ACHN (cell line): ENCODE measurements around the gene RPS19BP1.

Experiments used
- DNase-seq: peaks from one replicate; pipeline ENCODE4 v3.0.0-alpha.2; 2015
- in situ Hi-C: cut with HindIII; loops from 2 replicates; pipeline ENCODE4 v1.10.0; 2017; ENCODE audit warnings: low sequenced_read_pairs, low pct_ligation_motif_present, low pct_unique_long_range_greater_than_20kb

The RPS19BP1 gene, protein sequence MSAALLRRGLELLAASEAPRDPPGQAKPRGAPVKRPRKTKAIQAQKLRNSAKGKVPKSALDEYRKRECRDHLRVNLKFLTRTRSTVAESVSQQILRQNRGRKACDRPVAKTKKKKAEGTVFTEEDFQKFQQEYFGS

DNA sequence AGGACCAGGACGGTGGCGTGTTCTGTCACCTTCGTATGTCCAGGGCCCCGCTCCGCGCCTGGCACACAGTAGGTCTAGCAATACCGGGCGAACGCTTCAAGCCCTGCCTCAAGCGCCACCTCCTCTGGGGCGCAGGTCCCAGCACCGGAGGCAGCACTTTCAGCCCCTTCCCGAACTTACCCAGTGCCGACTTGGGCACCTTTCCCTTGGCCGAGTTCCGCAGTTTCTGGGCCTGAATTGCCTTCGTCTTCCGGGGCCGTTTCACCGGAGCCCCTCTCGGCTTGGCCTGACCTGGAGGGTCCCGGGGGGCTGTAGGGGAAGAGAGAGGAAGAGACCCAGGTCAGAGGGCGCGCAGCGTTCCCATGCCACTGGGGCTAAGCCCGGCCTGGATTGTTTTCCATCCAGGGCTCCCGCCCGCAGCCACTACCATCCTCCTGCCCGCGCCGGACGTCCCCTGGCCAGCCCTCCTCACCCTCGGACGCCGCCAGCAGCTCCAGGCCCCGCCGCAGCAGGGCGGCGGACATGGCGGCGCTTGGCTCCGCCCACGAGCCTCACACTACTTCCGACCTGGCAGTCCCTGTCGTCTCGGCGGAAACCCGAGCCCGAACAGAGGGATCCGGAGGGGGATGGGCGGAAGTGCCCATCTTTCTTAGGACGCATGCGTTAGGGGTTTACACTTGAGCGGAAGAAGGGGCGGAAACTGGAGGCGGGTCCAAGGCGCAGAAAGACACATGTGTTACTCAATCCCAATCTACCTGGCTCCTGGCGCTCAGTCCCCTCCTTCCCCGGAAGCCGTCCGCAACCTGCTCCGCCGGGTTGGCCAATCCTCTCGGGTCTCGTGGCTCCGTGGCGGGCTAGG is at the start of gene RPS19BP1:
RPS19BP1 (minus strand) TSS at position 534 of the 859 bp plus-strand sequence; CDS start at position 524, 10 bp downstream.
- peak; percentile 98 for DNase-seq
- in situ Hi-C loops, result no loop called here

DNA sequence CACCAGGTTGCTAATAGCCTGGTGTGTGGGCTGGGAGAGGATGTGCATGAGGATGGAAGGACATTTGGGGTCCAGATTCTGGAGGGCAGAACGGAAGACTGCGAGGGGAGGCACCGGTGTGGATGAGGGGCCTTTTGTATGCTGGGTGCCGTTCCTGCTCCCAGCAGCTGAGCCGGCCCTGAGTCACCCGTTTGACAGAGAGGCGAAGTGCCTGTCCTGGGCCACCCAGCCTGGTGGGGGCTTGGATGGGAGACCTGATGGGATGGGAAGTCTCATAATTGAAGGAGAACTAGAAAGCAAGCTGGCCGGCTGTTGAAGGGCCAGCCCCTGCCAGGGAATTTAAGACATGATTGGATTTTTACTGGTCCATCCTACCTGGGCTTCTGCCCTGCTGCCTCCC is 48.8 kb upstream of the RPS19BP1 start:
- DNase-seq, result no peak
- in situ Hi-C loops, result no loop called here

DNA sequence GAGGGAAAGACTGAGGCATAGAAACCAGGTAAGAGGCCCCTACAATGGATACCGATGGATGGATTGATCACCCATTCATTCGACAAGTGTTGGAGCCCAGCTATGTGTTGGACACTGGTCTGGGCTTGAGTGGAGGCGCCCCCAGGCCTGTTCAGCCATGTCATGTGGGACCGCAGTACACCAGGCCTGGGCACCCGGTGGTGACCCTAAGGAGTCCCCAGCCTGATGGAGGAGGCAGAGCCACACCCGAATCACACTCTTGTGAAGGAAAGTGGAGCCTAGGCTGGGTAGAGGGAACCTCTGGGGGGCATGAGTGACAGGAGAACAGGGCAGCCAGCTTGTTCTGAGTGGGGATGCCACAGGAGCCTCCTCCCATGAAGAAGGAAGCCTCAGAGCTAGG is 48.2 kb upstream of the RPS19BP1 start:
- no peak for DNase-seq

DNA sequence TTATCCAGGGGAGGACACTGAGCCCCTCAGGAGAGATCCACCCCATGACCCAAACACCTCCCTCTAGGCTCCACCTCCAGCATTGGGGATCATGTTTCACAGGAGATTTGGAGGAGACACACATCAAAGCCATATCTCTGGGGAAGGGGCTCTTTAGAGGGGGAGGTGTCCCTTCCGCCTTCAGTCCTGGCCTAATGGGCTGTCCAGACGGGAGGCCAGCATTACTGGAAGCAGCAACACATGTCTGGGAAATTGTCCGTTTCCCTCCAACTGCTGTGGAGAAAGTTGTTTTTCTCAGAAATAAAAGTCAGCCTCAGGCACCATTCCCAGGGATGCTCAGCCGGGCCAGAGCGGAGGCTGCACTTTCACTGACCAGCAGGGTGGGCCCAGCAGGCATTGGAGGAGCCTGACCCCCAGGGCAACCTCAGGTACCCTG is 47.5 kb upstream of the RPS19BP1 start:
- in situ Hi-C loops, result no loop called here
- no peak for DNase-seq

More for the DNA sequence above, 48.2 kb upstream of the RPS19BP1 start:
- in situ Hi-C loops, result no loop called here

DNA sequence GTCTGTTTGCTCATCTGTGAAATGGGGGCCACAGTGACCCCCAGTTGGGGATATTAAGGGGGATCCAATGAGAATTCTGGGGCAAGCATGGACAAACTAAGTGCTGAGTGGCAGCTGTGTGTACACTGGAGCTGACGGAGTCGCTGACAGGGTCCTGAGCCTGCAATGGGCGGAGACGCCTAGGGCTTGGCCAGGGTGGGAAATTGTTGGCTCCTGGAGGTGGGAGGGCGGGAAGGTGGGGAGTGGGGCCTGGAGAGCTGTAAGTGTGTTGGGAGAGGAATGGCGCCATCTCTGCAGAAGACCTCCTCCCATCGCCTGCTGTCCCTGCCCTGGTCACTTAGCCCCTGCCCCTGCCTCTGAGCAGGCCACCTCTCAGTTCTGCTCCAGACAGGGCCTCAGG is 45.4 kb upstream of the RPS19BP1 start:
- in situ Hi-C loops, result no loop called here
- DNase-seq, result no peak

DNA sequence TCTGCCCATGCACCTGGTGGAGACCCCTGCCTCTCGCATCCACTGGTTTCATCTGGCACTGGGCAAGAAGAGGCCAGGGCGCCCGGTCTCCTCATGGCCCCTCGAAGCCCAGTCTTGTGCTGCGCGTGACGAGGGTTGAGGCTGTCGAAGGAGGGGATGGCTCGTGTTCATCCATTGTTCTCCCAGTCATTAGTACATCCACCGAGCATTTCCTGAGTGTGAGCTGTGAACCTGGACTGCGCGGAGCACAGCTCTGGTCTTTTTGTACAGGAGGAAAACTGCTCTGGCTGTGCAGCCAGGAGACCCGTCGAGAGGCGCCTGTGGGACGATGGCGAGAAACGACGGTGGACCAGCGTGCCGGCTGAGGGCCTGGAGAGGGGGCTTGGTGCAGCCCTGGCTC is 44.8 kb upstream of the RPS19BP1 start:
- no peak for DNase-seq
- in situ Hi-C loops, result no loop called here

DNA sequence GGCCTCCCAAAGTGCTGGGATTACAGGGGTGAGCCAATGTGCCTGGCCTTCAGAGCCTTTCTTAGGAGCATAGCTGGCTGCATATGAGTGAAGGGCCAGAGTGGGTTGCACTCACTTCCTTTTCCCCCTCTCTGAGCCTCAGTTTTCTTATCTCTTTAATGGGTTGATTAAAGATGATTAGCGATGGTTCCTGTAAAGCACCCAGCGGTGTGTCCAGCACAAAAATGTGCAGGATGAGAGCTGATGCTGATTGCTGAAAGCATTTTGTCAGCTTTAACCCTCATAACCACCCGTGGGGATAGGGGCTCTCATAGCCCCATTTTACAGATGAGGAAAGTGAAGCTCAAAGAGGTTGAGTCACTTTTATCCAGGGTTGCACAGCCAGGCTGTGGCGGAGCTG is 43.5 kb upstream of the RPS19BP1 start:
- in situ Hi-C loops, result no loop called here
- DNase-seq, result no peak

DNA sequence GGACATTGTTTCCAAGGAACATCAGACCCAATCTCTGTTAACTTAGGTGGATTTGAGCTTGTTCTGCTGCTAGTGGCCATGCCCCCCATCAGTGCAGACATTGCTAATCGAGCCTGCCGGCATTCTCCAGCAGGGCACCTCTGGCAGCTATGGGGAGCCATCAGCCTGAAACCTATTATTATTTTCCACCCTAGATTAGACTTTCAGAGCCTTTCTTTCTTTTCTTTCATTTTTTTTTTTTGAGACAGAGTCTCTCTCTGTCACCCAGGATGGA is 42.9 kb upstream of the RPS19BP1 start:
- DNase-seq, result peak; percentile 8
- in situ Hi-C loops, result no loop called here

DNA sequence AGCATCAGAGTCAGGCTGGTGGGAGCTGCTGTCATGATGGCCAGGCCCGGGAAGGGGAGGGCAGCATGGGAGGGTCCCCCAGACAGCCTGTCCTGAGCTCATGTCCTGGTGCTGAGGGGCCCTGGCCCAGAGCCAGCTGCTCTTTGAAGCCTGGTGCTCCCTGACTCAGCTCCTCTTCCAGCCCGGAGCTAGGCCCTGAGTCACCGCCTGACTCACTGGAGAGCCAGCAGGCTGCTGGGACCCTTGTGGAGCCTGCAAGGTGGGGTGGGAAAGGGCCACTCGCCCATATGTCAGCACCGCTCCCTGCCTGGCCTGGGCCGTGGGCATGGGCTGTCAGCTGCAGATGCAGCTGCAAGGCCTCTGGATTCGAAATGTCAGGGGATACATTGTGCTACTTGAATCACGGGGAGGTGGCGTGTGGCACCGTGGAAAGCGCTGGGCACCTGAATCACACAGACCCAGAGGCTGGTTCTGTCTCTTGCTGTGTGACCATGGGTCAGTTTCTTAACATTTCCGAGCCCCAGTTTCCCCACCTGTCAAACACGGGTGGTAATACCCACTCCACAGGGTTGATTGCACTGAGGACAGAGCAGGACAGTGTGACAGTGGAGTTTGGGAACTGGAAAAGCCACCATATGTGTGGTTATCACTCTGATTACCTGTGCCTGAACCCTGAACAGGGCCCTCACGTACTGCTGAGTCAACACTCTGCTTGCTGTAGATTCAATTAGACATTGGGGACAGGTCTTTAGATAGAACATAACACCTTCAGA is 42.4 kb upstream of the RPS19BP1 start:
- in situ Hi-C loops, result no loop called here
- peak; percentile 93 for DNase-seq

DNA sequence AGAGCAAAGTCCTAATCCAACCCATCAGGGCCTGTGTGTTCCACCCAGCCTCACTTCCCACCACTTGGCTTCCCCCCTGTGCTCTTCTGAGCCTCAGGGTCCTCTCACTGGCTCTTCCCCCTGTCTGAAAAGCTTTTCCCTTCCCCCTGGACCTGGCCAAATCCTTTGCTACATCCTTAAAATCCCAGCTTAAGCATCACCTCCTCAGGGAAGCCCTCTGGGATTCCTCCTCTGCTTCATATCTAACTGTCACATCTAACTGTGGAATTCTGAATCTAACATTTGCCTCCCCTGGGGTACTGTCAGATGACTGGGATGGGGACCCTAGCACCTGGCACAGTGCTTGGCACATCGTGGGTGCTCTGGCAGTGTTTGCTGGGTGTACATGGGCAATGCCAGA is 39.0 kb upstream of the RPS19BP1 start:
- no peak for DNase-seq
- in situ Hi-C loops, result no loop called here

DNA sequence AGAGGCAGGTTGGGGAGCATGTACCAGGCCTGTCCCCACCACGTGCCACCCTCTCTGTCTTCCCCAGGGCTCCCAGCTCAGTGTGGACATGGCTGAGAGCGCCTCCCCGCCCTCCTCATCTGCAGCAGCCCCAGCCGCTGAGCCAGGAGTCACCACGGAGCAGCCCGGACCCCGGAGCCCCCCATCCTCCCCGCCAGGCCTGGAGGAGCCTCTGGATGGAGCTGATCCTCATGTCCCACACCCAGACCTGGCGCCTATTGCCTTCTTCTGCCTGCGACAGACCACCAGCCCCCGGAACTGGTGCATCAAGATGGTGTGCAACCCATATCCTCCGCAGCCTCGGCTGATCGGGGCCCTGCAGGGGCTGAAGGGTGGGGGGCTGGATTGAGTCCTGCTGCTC is 38.1 kb upstream of the RPS19BP1 start, which contains the start of gene CACNA1I:
CACNA1I (plus strand) TSS at position 89 of the 400 bp plus-strand sequence; CDS start at position 89, 0 bp downstream.
- no peak for DNase-seq
- in situ Hi-C loops, result no loop called here

DNA sequence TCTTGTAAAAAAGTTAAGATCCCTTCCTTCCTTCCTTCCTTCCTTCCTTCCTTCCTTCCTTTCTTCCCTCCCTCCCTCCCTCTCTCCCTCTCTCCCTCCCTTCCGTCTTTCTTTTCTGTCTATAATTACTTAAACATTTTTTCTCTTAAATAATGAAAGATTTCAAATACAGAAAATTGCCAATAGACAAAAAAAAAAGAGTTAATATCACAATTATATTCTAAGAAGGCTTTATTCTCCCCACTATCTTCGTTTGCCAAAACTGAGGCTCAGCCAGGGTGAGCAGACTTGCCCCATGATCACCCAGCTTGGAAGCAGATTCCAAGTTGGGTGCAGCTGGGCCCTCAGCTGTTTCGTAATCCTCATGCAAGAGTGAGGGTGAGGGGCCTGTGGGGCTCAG is 37.7 kb upstream of the RPS19BP1 start:
- DNase-seq, result no peak
- in situ Hi-C loops, result no loop called here

DNA sequence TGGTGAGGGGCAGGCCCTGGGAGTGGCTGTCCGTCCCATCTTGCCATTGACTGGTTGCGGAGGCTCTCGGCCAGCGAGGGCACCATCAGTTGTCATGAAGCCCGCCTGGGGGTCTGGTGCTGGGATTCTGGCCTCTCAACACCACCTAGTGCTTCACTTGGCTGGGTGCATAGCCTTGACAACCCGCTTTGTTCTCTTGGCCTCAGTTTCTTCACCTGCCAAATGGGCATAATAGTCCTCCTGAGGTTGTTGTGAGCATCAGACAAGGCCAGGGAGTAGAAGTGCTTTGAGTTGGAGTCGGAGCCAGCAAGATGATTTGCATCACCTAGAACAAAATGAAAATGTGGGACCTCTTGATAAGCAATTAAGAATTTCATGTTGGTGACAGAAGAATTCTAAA is 36.5 kb upstream of the RPS19BP1 start:
- in situ Hi-C loops, result no loop called here
- no peak for DNase-seq

DNA sequence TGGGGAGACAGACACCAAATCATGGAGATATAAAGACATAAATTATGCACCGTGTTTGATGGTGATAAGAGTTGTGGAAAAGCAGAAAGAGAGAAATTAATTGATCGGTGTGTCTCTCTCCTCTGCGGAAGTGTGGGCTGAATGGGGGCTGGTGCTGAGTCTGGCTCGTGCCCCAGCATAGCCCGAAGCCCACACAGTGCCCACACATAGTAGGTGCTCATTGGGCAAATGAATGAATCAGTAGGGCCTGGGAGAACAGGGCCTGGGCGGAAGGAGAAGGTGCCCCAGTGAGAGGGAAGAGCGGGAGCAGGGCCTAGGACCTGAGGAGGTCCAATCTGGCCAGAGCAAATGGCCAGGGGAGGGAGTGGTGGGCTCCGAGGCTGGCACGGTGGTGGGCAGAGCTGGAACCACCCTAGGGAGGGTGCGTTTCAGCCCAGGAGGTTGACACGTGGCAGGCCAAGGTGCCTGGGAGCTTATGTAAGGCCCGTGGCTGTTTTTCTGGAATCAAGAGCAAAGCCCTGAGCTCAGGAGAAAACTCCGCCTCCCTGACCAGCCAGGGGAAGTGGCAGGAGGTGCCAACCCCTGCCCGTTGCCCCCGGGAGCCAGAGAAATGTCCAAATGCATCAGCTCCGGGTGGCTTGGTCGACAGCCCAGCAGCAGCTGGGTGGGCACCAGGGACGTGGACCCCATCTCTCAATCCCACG is 35.9 kb upstream of the RPS19BP1 start:
- in situ Hi-C loops, result no loop called here
- no peak for DNase-seq

DNA sequence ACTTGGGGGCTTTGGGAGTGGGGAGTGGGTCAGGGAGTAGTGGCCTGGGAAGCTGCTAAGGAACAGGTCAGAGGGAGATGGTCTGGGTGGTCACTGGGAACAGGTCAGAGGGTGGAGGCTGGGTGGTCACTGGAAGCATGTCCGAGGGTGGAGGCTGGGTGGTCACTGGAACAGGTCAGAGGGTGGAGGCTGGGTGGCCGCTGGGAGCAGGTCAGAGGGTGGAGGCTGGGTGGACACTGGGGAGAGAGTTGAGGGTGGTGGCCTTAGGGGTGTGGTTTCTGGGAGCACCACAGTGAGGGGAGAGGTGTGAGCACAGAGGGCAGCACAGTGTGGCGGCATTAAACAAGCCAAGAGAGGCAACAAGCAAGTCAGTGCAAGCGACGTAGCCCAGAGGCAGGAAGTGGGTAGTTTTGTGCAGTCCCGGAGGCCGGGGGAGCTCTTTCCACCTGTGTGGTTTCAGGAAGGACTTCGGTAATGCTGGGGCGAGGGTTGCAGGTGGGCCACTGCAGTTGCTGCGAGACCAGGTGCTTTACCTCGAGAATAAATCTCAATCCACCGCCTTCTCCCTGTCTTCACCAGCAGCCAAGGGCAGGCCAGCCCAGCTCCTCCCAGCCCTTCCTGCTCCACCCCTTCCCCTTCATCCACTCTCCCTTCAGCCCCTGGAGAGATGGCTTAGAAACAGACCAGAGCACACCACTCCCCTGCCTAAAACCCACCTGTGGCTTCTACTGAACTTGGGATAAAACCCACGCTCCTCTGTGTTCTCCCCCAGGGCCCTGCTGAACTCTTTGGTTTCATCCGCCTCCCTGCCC is 34.8 kb upstream of the RPS19BP1 start:
- no peak for DNase-seq
- in situ Hi-C loops, result no loop called here

DNA sequence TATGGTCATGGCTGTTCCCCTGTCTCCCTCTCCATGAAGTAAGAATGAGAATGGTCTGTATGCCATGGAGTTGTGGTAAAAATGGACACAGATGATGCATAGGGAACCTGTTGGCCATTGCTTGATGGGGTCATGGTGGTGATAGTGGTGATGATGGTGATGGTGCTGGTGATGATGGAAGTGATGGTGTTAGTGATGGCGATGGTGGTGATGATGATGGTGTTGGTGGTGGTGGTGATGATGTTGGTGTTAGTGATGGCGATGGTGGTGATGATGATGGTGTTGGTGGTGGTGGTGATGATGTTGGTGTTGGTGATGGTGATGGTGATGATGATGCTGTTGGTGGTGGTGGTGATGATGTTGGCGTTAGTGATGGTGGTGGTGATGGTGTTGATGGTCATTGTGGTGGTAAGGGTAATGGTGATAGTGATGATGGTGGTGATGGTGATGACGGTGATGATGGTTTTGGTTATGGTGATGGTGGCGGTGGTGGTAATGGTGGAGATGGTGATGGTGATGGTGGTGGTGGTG is 32.9 kb upstream of the RPS19BP1 start:
- DNase-seq, result no peak
- in situ Hi-C loops, result no loop called here

DNA sequence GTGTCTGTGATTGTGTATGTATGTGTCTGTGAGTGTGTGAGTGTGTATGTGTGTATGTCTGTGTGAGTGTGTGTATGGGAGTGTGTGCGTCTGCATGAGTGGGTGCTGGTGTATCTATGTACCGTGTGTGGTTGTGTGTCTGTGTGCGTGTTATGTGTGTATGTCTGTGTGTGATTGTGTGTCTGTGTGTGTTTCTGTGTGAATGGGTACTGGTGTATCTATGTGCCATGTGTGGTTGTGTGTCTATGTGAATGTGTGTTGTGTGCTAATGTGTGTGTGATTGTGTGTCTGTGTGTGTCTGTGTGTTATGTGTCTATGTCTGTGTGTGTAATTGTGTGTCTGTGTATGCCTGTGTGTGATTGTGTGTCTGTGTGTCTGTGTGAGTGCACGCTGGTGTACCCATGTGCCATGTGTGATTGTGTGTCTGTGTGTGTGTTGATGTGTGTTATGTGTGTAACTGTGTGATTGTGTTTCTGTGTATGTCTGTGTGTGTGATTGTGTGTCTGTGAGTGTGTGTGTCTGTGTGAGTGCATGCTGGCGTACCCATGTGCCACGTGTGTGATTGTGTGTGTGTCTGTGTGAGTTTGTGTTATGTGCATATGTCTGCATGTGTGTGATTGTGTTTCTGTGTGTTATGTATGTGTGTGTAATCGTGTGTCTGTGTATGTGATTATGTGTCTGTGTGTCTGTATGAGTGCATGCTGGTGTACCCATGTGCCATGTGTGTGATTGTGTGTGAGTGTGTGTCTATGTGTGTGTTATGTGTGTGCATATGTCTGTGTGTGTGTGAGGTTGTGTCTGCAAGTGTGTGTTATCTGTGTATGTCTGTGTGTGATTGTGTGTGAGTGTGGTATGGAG is 31.3 kb upstream of the RPS19BP1 start:
- in situ Hi-C loops, result no loop called here
- no peak for DNase-seq
